Gastroesophageal sphincter (tissue), 3 donors: ENCODE results near the gene IER3IP1.

Source experiments
- CTCF ChIP-seq, 4 experiments: fragments of 200-600 bp in 2 of 4; fragments of 450-650 bp in 2 of 4; sonication (generic) in 1 of 4; IDR thresholded peaks; one replicate each; pipeline ENCODE4 v1.5.1; 2017 to 2019; ENCODE audit warnings: antibody characterized with exemption in 4 of 4, mild to moderate bottlenecking in 2 of 4, moderate library complexity in 2 of 4
- POLR2A ChIP-seq, 2 donors: fragments of 450-650 bp; IDR thresholded peaks; one replicate each; pipeline ENCODE4 v1.6.1; 2017; ENCODE audit warnings: antibody characterized with exemption in 2 of 2, mild to moderate bottlenecking in 2 of 2, moderate library complexity in 1 of 2

GRCh38 chr18:47120428-47120827, 55.7 kb downstream of the IER3IP1 start:
- TF ChIP-seq CTCF (IDR thresholded peaks at IDR 0.05) (no peak), POLR2A (IDR thresholded peaks at IDR 0.05) (no peak)
